GM18505 (cell line): ENCODE data around the gene ACTMAP.
"Not testable (repeated sequence)": the region's sequence is repeated elsewhere in the genome, so short reads cannot be mapped to it uniquely, and the experiment has no call there.

Experiments used
- ATAC-seq: cut with Tn5 transposase; IDR thresholded peaks from one replicate; pipeline ENCODE4 v1.9.1; 2021; ENCODE audit not compliant: unreplicated experiment
- POLR2A ChIP-seq: IDR thresholded peaks from 4 replicates; pipeline ENCODE4 v1.6.1; 2011; ENCODE audit warnings: borderline replicate concordance; ENCODE audit not compliant: insufficient read depth, insufficient read length; ENCODE audit errors: extremely low read depth

The ACTMAP gene

GRCh38 chr19:40783711-40784110 lies 33.4 kb upstream of the ACTMAP start:
- no peak for TF ChIP-seq POLR2A
- no peak for ATAC-seq

- no peak for ATAC-seq
- no peak for TF ChIP-seq POLR2A
Measured at GRCh38 chr19:40781140-40781539, 30.9 kb upstream of the ACTMAP start.

- no peak for ATAC-seq
- no peak for TF ChIP-seq POLR2A
Measured at GRCh38 chr19:40780582-40780981, 30.3 kb upstream of the ACTMAP start.

- no peak for TF ChIP-seq POLR2A
- no peak for ATAC-seq
Measured at GRCh38 chr19:40778706-40779284, 28.5 kb upstream of the ACTMAP start.

- peak; percentile 66 for ATAC-seq
- TF ChIP-seq POLR2A, result peak; percentile 84
Measured at GRCh38 chr19:40777937-40778705, 27.8 kb upstream of the ACTMAP start, which contains the start of gene RAB4B. TSS of gene RAB4B (plus strand) at chr19:40778247. CDS start at chr19:40778376, 129 bp downstream.

GRCh38 chr19:40777645-40777936 lies 27.3 kb upstream of the ACTMAP start:
- no peak for ATAC-seq
- no peak for TF ChIP-seq POLR2A

GRCh38 chr19:40776932-40777644 lies 26.8 kb upstream of the ACTMAP start:
- no peak for TF ChIP-seq POLR2A
- ATAC-seq, result peak; percentile 47

- no peak for ATAC-seq
- no peak for TF ChIP-seq POLR2A
Measured at GRCh38 chr19:40776364-40776763, 26.1 kb upstream of the ACTMAP start.

GRCh38 chr19:40775632-40776022 lies 25.4 kb upstream of the ACTMAP start:
- no peak for TF ChIP-seq POLR2A
- ATAC-seq, result no peak

GRCh38 chr19:40774916-40775631 lies 24.8 kb upstream of the ACTMAP start, which contains the start of gene MIA:
TSS of gene MIA (plus strand) at chr19:40775521. CDS start at chr19:40775543, 22 bp downstream.
- no peak for TF ChIP-seq POLR2A
- no peak for ATAC-seq

- not testable (repeated sequence) for ATAC-seq
Measured at GRCh38 chr19:40771101-40771862, 21.0 kb upstream of the ACTMAP start.

- no peak for TF ChIP-seq POLR2A
- no peak for ATAC-seq
Measured at GRCh38 chr19:40768869-40769268, 18.6 kb upstream of the ACTMAP start.

- ATAC-seq, result not testable (repeated sequence)
Measured at GRCh38 chr19:40766385-40766784, 16.1 kb upstream of the ACTMAP start.

GRCh38 chr19:40763963-40764362 lies 13.7 kb upstream of the ACTMAP start:
- no peak for ATAC-seq
- TF ChIP-seq POLR2A, result no peak
